ENCODE data around the gene OR6C2.

GRCh38 chr12:55501601-55502000, 57.7 kb downstream of the OR6C2 start:
- TF ChIP-seq TARDBP (IDR thresholded peaks at IDR 0.05): no peak
- no peak for TF ChIP-seq NFRKB (IDR thresholded peaks at IDR 0.05)
- no peak for TF ChIP-seq FOXA1 (IDR thresholded peaks at IDR 0.05)
- no peak for TF ChIP-seq ELF4 (IDR thresholded peaks at IDR 0.05)
- TF ChIP-seq SP1 (IDR thresholded peaks at IDR 0.05): no peak
- no peak for TF ChIP-seq HDGF (IDR thresholded peaks at IDR 0.05; ENCODE audit: borderline replicate concordance)
- TF ChIP-seq SUZ12 (IDR thresholded peaks at IDR 0.05): no peak
- TF ChIP-seq BHLHE40 (IDR thresholded peaks at IDR 0.05; ENCODE audit: borderline replicate concordance): no peak
- TF ChIP-seq FOXM1 (IDR thresholded peaks at IDR 0.05; ENCODE audit: borderline replicate concordance): no peak
